SK-N-SH (cell line): ENCODE data around the gene CRISPLD2. TPM values are rescaled to one million over a fixed set of nuclear protein-coding genes. Genes with fewer than 3 reads are reported as not detected.

Experiments
- CTCF ChIA-PET: fragments of 300-600, 350-600 bp; formaldehyde crosslinking; extraction: SDS; loops from one replicate; lab custom pipeline; 2021; lab: Yijun Ruan, JAX
- POLR2A ChIA-PET: fragments of 350-600 bp; sonication (Branson Sonifier 250); formaldehyde crosslinking; extraction: SDS; loops from one replicate; lab custom pipeline; 2020; ENCODE audit warnings: antibody characterized with exemption, inconsistent platforms; lab: Yijun Ruan, JAX
- DNase-seq: peaks from one replicate; pipeline ENCODE4 v3.0.0; 2012
- H2AFZ ChIP-seq: fragments of 200-600 bp; sonication (generic); 2 replicates; pipeline ENCODE4 v1.8.1; 2016; ENCODE audit warnings: antibody characterized with exemption, mild to moderate bottlenecking, low read depth
- H3F3A ChIP-seq: fragments of 200-600 bp; sonication (generic); replicated peaks from 2 replicates; pipeline ENCODE3; 2016; ENCODE audit warnings: antibody characterized with exemption, mild to moderate bottlenecking; ENCODE audit not compliant: insufficient read depth
- H3K27ac ChIP-seq, 2 experiments: fragments of 200-500 bp in 1 of 2; fragments of 200-600 bp in 1 of 2; sonication (Bioruptor generic) in 1 of 2; sonication (generic), shearing (Covaris generic) in 1 of 2; 2 replicates each; pipeline versions ENCODE4 v1.5.1 to v1.6.1; 2014 to 2016; ENCODE audit warnings: low read depth in 2 of 2, inconsistent platforms in 1 of 2, low read length in 1 of 2, mild to moderate bottlenecking in 1 of 2, mixed read lengths in 1 of 2
- H3K27me3 ChIP-seq: fragments of 200-600 bp; sonication (generic), shearing (Covaris generic); 2 replicates; pipeline ENCODE4 v1.6.1; 2016; ENCODE audit warnings: mixed run types; ENCODE audit not compliant: insufficient read depth
- H3K36me3 ChIP-seq, 2 experiments: fragments of 200-500 bp in 1 of 2; fragments of 200-600 bp in 1 of 2; sonication (Bioruptor generic) in 1 of 2; sonication (generic) in 1 of 2; replicated peaks in 1 of 2; 2 replicates each; pipeline versions ENCODE3 to v1.5.1; 2014 to 2016; ENCODE audit warnings: low read length in 1 of 2, mild to moderate bottlenecking in 1 of 2; ENCODE audit not compliant: insufficient read depth in 2 of 2, control insufficient read depth in 1 of 2
- H3K4me1 ChIP-seq, 2 experiments: fragments of 200-500 bp in 1 of 2; fragments of 200-600 bp in 1 of 2; sonication (Bioruptor generic) in 1 of 2; sonication (generic), shearing (Covaris generic) in 1 of 2; 2 replicates each; pipeline versions ENCODE4 v1.5.1 to v1.6.1; 2014 to 2016; ENCODE audit warnings: low read depth in 1 of 2, low read length in 1 of 2, mixed run types in 1 of 2; ENCODE audit not compliant: insufficient read depth in 2 of 2, control insufficient read depth in 1 of 2
- H3K4me2 ChIP-seq: fragments of 200-600 bp; sonication (generic), shearing (Covaris generic); 2 replicates; pipeline ENCODE4 v1.6.1; 2017; ENCODE audit warnings: mixed run types
- H3K4me3 ChIP-seq, 2 experiments: fragments of 200-500 bp in 1 of 2; fragments of 200-600 bp in 1 of 2; sonication (Bioruptor generic) in 1 of 2; sonication (generic), shearing (Covaris generic) in 1 of 2; 2 replicates each; pipeline versions ENCODE4 v1.5.1 to v1.8.1; 2014 to 2016; ENCODE audit warnings: low read depth in 2 of 2, inconsistent platforms in 1 of 2, low read length in 1 of 2, mild to moderate bottlenecking in 1 of 2, mixed read lengths in 1 of 2, moderate library complexity in 1 of 2
- H3K79me2 ChIP-seq: fragments of 200-600 bp; sonication (generic); 2 replicates; pipeline ENCODE4 v1.8.1; 2017; ENCODE audit warnings: mild to moderate bottlenecking; ENCODE audit not compliant: insufficient read depth
- H3K9ac ChIP-seq: fragments of 200-600 bp; sonication (generic); 2 replicates; pipeline ENCODE4 v1.6.1; 2017; ENCODE audit warnings: mixed run types
- H3K9me2 ChIP-seq: fragments of 200-600 bp; sonication (generic); 2 replicates; pipeline ENCODE4 v1.6.1; 2017; ENCODE audit warnings: mixed run types
- H3K9me3 ChIP-seq: fragments of 200-600 bp; sonication (generic); 2 replicates; pipeline ENCODE4 v1.6.1; 2017; ENCODE audit warnings: mixed run types, mild to moderate bottlenecking, moderate library complexity
- H4K20me1 ChIP-seq: fragments of 200-600 bp; sonication (generic); 2 replicates; pipeline ENCODE4 v1.6.1; 2017; ENCODE audit warnings: mild to moderate bottlenecking, mixed run types; ENCODE audit not compliant: insufficient read depth
- EZH2phosphoT487 ChIP-seq: fragments of 200-600 bp; sonication (generic); IDR thresholded peaks from 2 replicates; pipeline ENCODE4 v1.6.1; 2017; ENCODE audit warnings: low read depth, mixed run types, mild to moderate bottlenecking, antibody characterized with exemption, moderate library complexity, borderline replicate concordance
- FOXM1 ChIP-seq: IDR thresholded peaks from 2 replicates; pipeline ENCODE4 v1.4.0; 2012; ENCODE audit warnings: low read depth, mild to moderate bottlenecking
- GATA2 ChIP-seq: sonication (generic); formaldehyde crosslinking; IDR thresholded peaks from 2 replicates; pipeline ENCODE4 v1.5.0; 2020; ENCODE audit warnings: mild to moderate bottlenecking, missing genetic modification reagents
- JUND ChIP-seq: IDR thresholded peaks from 2 replicates; pipeline ENCODE4 v1.4.0; 2012
- MXI1 ChIP-seq: IDR thresholded peaks from 2 replicates; pipeline ENCODE4 v1.6.1; 2012; ENCODE audit warnings: mild to moderate bottlenecking, low read depth, low read length, improper control_type of control experiment
- PBX3 ChIP-seq: IDR thresholded peaks from 2 replicates; pipeline ENCODE4; 2012
- POLR2AphosphoS5 ChIP-seq: IDR thresholded peaks from 2 replicates; pipeline ENCODE4 v1.6.1; 2012; ENCODE audit warnings: low read depth, low read length
- RAD21 ChIP-seq: IDR thresholded peaks from 2 replicates; pipeline ENCODE4 v1.6.1; 2012; ENCODE audit warnings: mild to moderate bottlenecking, low read length
- REST ChIP-seq: IDR thresholded peaks from 2 replicates; pipeline ENCODE4 v1.6.1; 2012; ENCODE audit warnings: mild to moderate bottlenecking, low read depth, low read length, moderate library complexity
- RXRA ChIP-seq: IDR thresholded peaks from 2 replicates; pipeline ENCODE4 v1.4.0; 2012; ENCODE audit warnings: low read depth, mild to moderate bottlenecking, borderline replicate concordance
- SMC3 ChIP-seq: IDR thresholded peaks from 2 replicates; pipeline ENCODE4 v1.6.1; 2012; ENCODE audit warnings: low read depth, low read length, improper control_type of control experiment
- TAF1 ChIP-seq: IDR thresholded peaks from 2 replicates; pipeline ENCODE4 v1.6.1; 2012; ENCODE audit warnings: low read depth, mild to moderate bottlenecking, low read length, moderate library complexity, borderline replicate concordance
- TEAD4 ChIP-seq: IDR thresholded peaks from 2 replicates; pipeline ENCODE4 v1.4.0; 2012; ENCODE audit warnings: mild to moderate bottlenecking, borderline replicate concordance; ENCODE audit not compliant: insufficient read depth
- USF1 ChIP-seq: IDR thresholded peaks from 2 replicates; pipeline ENCODE4 v1.4.0; 2012; ENCODE audit warnings: low read depth, borderline replicate concordance
- USF2 ChIP-seq: fragments of 150-350 bp; IDR thresholded peaks from 2 replicates; pipeline ENCODE4 v1.6.1; 2017; ENCODE audit warnings: antibody characterized with exemption, low read length, low read depth, borderline replicate concordance
- WGBS: methylation state at CpG from one replicate; pipeline ENCODE4 v1.1.6; 2017; ENCODE audit warnings: low lambda C conversion rate; 5-methylcytosine and 5-hydroxymethylcytosine counted together
- polyA plus RNA-seq, 3 experiments: library from polyadenylated mRNA; depleted of rRNA; stranded (reverse); fragments of >200 nt; gene quantifications; 2 replicates each; pipeline ENCODE4 v1.2.3, GENCODE V29; 2012
- TF ChIP-seq, protein P1 (sequence below): fragments of 200-600 bp; sonication (generic); IDR thresholded peaks from 2 replicates; pipeline ENCODE4 v1.6.1; 2017; ENCODE audit warnings: antibody characterized with exemption, mild to moderate bottlenecking, moderate library complexity
- TF ChIP-seq, protein P2 (sequence below): fragments of 150-350 bp; IDR thresholded peaks from 2 replicates; pipeline ENCODE4 v1.6.1; 2016; ENCODE audit warnings: mild to moderate bottlenecking, low read depth, low read length

The CRISPLD2 gene
- polyA plus RNA-seq, 1 of the 3 experiments (the other 2 are of a cell fraction), result 6.3 TPM

- TF ChIP-seq USF1, result no peak
Measured at GRCh38 chr16:84868328-84868727, 48.5 kb downstream of the CRISPLD2 start (continued).

- Histone ChIP-seq H3K36me3 (no peaks in the 10 kb centered on the region), H3K79me2 (no peaks in the 10 kb centered on the region), H2AFZ (no peak overlapping the region), H3K4me3 (no peak overlapping the region), H3F3A (no peaks in the 10 kb centered on the region), H3K27ac (no peak overlapping the region), H3K27me3 (no peaks in the 10 kb centered on the region), H3K4me2 (no peak overlapping the region), H3K9me2 (no peaks in the 10 kb centered on the region), H4K20me1 (no peaks in the 10 kb centered on the region), H3K4me1 (peaks cover 0 to under 1% of the 10 kb centered on the region in 2 experiments; a peak in 1 of 4 replicates), H3K9ac (no peak overlapping the region), H3K9me3 (no peaks in the 10 kb centered on the region)
- POLR2A ChIA-PET, result no interaction called here
- no peak for DNase-seq
- CTCF ChIA-PET, result no interaction called here
- 92% methylated on average over 11 of the region's 17 CpGs for WGBS
- TF ChIP-seq TAF1 (no peak), PBX3 (no peak), FOXM1 (no peak), POLR2AphosphoS5 (no peak), REST (no peak), SMC3 (no peak), USF2 (no peak), GATA2 (no peak), JUND (no peak), USF1 (no peak), RAD21 (no peak), EZH2phosphoT487 (no peak), TEAD4 (no peak), RXRA (no peak), MXI1 (no peak)
- TF ChIP-seq, protein P1, sequence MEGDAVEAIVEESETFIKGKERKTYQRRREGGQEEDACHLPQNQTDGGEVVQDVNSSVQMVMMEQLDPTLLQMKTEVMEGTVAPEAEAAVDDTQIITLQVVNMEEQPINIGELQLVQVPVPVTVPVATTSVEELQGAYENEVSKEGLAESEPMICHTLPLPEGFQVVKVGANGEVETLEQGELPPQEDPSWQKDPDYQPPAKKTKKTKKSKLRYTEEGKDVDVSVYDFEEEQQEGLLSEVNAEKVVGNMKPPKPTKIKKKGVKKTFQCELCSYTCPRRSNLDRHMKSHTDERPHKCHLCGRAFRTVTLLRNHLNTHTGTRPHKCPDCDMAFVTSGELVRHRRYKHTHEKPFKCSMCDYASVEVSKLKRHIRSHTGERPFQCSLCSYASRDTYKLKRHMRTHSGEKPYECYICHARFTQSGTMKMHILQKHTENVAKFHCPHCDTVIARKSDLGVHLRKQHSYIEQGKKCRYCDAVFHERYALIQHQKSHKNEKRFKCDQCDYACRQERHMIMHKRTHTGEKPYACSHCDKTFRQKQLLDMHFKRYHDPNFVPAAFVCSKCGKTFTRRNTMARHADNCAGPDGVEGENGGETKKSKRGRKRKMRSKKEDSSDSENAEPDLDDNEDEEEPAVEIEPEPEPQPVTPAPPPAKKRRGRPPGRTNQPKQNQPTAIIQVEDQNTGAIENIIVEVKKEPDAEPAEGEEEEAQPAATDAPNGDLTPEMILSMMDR, result no peak
- TF ChIP-seq, protein P2, sequence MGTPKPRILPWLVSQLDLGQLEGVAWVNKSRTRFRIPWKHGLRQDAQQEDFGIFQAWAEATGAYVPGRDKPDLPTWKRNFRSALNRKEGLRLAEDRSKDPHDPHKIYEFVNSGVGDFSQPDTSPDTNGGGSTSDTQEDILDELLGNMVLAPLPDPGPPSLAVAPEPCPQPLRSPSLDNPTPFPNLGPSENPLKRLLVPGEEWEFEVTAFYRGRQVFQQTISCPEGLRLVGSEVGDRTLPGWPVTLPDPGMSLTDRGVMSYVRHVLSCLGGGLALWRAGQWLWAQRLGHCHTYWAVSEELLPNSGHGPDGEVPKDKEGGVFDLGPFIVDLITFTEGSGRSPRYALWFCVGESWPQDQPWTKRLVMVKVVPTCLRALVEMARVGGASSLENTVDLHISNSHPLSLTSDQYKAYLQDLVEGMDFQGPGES, result no peak
Measured at GRCh38 chr16:84868829-84869472, 49.2 kb downstream of the CRISPLD2 start.
